Activated CD8-positive, alpha-beta T cell treated with anti-CD3 and anti-CD28 coated beads for 36 hours (primary cell): ENCODE measurements around the gene PCGF1. TPM values are rescaled to one million over a fixed set of nuclear protein-coding genes. Genes with fewer than 3 reads are reported as not detected.

Source experiments
- ATAC-seq: fragments of 200-7000 bp; cut with Tn5 transposase; one replicate; pipeline ENCODE4 v1.10.0; 2021; ENCODE audit warnings: mild to moderate bottlenecking, moderate library complexity
- CTCF ChIA-PET: fragments of 350-600 bp; sonication (Branson Sonifier 250); formaldehyde crosslinking; loops from one replicate; lab custom pipeline; 2021; ENCODE audit warnings: antibody characterized with exemption; lab: Charles Lee
- POLR2A ChIA-PET: fragments of 350-600 bp; sonication (Branson Sonifier 250); formaldehyde crosslinking; loops from one replicate; lab custom pipeline; 2021; ENCODE audit warnings: antibody characterized with exemption; lab: Charles Lee
- DNase-seq: peaks from one replicate; pipeline ENCODE4 v3.0.0-alpha.2; 2020
- H3K27ac Mint-ChIP-seq: one replicate; pipeline ENCODE4 v1.8.0; 2021; ENCODE audit warnings: mild to moderate bottlenecking, mixed read lengths
- H3K27me3 Mint-ChIP-seq: one replicate; pipeline ENCODE4 v1.8.0; 2021; ENCODE audit warnings: mixed read lengths
- H3K36me3 Mint-ChIP-seq: one replicate; pipeline ENCODE4 v1.8.0; 2021; ENCODE audit warnings: low read depth, mixed read lengths
- H3K4me1 Mint-ChIP-seq: one replicate; pipeline ENCODE4 v1.8.0; 2021; ENCODE audit warnings: low read depth, mixed read lengths
- H3K4me3 Mint-ChIP-seq: one replicate; pipeline ENCODE4 v1.8.0; 2021; ENCODE audit warnings: mild to moderate bottlenecking, moderate library complexity, mixed read lengths
- H3K9me3 Mint-ChIP-seq: one replicate; pipeline ENCODE4 v1.8.0; 2021; ENCODE audit warnings: mixed read lengths
- intact Hi-C: fragments of 100-400 bp; cut with micrococcal nuclease; formaldehyde crosslinking; loops from one replicate; pipeline ENCODE4 v1.10.0; 2022
- total RNA-seq, 2 experiments: library from RNA; stranded (reverse); gene quantifications; one replicate each; pipeline ENCODE4 v1.2.3, GENCODE V29; 2021
- TF ChIP-seq, protein P1 (sequence below): fragments of 200-600 bp; IDR thresholded peaks from one replicate; pipeline ENCODE4 v1.8.0; 2022; ENCODE audit warnings: antibody characterized with exemption, mild to moderate bottlenecking

PCGF1 gene
- total RNA-seq, 2 experiments from 2014 or later, result 16.1 to 21.1 TPM

DNA sequence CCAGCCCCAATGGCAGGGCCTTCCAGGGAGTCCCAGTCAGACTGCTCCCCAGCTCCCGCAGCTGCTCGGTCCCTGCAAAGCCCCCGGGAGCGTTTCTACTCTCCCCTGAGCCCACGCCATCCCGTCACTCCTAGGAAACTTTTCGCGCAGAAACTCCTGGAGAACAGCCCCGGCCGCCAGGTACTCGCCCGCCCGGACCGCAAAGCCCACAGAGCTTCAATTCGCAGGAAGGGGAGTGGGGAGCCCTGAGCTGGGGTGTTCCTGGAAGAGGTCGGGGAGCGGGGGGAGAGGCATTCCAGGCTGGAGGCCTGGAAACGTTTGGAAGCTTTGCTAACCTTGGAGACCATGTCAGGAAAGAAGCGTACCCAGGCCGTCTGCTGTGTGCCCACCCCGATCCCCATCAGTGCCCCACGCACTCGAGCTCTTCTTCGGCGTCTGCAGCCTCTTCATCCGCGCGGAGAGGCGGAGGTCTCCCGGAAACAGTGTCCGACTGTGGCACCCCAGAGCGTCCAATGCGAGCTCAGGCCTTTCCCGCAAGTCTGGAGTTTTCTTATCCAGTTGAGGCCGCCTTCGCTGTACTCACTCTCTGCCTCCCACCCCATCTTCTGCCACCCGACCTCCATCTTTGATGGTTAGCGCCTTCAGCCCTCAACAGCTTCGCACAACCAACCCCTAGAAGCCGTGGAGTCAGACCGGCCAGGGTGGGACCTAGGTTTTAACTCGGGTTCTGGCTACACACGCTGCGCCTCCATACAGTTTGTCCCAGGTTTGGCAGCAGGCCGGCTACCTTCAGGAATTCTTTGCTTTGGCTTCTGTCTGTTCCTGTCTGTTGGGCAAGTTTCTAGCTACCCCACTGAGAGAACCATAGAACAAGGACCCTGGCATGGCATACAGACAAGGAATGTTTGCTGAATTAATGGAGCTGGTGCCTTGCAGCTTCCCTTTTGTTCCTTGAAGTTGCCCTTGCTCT lies 3.7 kb downstream of the PCGF1 start:
- intact Hi-C loops, result no loop called here
- no peak for ATAC-seq
- no peak for DNase-seq
- Mint-ChIP-seq H3K27ac (no peak overlapping the region), H3K4me3 (peak overlapping the region; percentile 68), H3K27me3 (peaks cover 54% of the 10 kb centered on the region), H3K36me3 (peaks cover 33% of the 10 kb centered on the region), H3K4me1 (peaks cover 48% of the 10 kb centered on the region), H3K9me3 (no peaks in the 10 kb centered on the region)
- ChIA-PET CTCF (interaction anchor here (0.9 to 2.1 kb wide), 11 partner anchors 21 to 112 kb away, joined by 3 to 16 read pairs (median 4); partner anchors contain the start of genes CCDC142, DQX1, TTC31 and WBP1), POLR2A (interaction anchor here (0.6 to 2.4 kb wide), 6 partner anchors 13 to 112 kb away, joined by 3 to 8 read pairs (median 4); partner anchors contain the start of genes AUP1, CCDC142, HTRA2 and TTC31)
- TF ChIP-seq, protein P1, sequence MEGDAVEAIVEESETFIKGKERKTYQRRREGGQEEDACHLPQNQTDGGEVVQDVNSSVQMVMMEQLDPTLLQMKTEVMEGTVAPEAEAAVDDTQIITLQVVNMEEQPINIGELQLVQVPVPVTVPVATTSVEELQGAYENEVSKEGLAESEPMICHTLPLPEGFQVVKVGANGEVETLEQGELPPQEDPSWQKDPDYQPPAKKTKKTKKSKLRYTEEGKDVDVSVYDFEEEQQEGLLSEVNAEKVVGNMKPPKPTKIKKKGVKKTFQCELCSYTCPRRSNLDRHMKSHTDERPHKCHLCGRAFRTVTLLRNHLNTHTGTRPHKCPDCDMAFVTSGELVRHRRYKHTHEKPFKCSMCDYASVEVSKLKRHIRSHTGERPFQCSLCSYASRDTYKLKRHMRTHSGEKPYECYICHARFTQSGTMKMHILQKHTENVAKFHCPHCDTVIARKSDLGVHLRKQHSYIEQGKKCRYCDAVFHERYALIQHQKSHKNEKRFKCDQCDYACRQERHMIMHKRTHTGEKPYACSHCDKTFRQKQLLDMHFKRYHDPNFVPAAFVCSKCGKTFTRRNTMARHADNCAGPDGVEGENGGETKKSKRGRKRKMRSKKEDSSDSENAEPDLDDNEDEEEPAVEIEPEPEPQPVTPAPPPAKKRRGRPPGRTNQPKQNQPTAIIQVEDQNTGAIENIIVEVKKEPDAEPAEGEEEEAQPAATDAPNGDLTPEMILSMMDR, result no peak

DNA sequence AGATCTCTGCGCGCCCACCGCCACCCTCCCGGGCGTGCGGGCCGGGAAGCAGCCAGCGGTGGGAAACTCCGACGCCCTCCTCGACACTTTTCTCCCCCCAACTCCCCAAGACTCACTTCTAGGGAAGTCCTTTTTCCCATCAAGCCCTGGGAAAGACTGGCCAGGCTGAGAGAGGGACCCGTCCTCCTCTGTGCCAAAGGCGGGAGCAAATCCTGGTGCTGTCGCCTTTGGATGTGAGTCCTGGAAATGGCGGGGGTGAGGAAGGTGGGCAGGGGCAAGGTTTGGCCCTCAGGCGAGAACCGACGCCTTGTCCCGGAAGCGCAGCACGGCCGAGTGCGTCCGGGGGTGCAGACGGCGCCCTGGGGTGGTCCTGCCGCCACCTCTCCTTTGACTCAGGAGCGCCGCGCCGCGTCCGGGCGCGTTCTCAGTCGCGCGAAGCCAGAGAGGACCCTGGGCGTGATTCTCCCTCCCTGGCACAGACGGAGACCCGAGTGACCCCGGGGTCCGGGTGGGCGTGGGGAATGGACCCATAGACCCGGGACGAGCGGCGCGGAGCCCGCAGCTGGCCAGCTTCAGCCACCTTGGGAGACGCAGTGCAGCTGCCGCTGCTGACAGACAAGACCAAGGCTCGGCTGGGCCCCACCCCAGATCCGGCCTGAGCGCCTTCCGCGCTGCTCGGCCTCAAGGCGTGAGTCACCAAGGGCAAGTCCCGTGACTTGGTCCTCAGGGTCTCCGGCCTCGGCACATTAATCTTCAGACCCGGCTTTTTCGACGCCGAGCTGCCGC lies 4.6 kb downstream of the PCGF1 start:
- TF ChIP-seq, protein P1, result peak; percentile 43
- peak; percentile 73 for DNase-seq
- ChIA-PET CTCF (interaction anchor here (0.9 to 2.1 kb wide), 8 partner anchors 20 to 82 kb away, joined by 3 to 16 read pairs (median 4); partner anchors contain the start of genes CCDC142, DQX1 and TTC31), POLR2A (interaction anchor here (0.6 to 2.4 kb wide), 6 partner anchors 14 to 111 kb away, joined by 3 to 8 read pairs (median 4); partner anchors contain the start of genes AUP1, CCDC142, HTRA2 and TTC31)
- Mint-ChIP-seq H3K4me1 (peaks cover 47% of the 10 kb centered on the region), H3K36me3 (peaks cover 33% of the 10 kb centered on the region), H3K27ac (no peak overlapping the region), H3K9me3 (no peaks in the 10 kb centered on the region), H3K4me3 (peak overlapping the region; percentile 68), H3K27me3 (peaks cover 58% of the 10 kb centered on the region)
- peak; percentile 22 for ATAC-seq
- intact Hi-C loops, result no loop called here

DNA sequence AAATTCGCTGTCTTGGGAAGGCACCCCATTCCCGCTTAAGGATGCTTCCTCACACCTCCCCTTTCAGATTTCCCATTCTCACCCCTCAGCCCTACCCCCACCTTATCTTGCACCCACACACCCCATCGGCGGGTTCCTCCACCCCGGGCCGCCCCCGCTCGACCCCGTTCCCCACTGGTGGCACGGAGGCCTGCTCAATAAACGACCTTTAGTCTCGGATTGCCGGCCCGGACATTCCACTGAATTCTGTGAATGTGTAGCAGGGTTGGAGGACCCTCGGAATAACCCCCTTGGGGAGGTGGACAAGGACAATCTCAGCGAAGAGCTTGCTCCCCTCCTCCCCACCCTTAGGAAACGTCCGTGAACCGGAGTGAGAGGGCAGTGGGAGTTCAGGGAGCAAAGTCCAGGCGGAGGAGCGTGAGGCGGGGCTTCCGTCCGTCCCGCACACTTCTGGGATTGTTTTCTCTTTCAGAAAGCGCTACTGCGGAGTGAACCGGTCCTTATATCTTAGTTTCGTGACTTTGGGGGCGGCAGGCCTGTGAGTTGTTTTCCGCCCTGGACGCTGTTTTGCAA lies 5.3 kb downstream of the PCGF1 start:
- intact Hi-C loops, result no loop called here
- Mint-ChIP-seq H3K36me3 (peaks cover 31% of the 10 kb centered on the region), H3K4me3 (peak overlapping the region; percentile 68), H3K9me3 (no peaks in the 10 kb centered on the region), H3K27me3 (peaks cover 60% of the 10 kb centered on the region), H3K27ac (no peak overlapping the region), H3K4me1 (peaks cover 47% of the 10 kb centered on the region)
- TF ChIP-seq, protein P1, result no peak
- POLR2A ChIA-PET, result interaction anchor here (1.1 to 2.4 kb wide), 3 partner anchors 12 to 19 kb away, joined by 3 to 8 read pairs (median 4); partner anchors contain the start of genes CCDC142 and TTC31
- CTCF ChIA-PET, result no interaction called here
- no peak for ATAC-seq
- DNase-seq, result no peak

DNA sequence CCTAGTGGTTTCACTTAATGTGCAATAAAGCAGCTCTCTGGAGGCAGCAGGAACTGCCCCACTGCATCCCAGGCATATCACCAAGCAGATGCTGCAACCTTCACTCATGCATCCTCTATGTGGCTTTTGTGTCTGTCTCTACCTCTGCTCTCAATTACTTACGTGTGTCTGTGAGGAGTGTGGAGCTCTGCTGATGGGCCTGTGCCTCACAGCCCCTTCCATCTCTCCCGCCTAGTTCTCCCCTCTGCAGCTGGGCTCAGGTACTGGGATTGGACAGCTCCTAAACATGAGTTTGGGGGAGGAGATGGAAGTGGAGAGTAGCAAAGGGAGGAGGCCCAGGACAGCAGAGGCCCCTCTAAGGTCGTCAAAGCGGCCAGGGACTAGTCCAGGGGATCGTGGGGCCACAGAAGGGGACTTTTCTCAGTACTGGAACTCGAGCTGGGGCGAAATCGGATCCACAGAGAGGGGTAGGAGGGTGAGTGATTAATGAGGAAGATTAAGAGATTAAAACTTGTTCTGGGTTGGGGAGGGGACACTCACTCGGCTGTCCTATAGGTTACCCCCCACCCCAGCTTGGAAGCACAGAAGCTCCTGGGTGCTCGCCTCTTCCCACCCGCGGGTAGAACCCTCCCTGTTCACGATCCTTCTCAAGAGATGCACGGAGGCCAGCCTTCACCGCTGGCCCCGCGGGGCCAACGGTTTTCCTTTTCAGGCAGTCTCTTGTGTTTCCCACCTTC lies 6.0 kb downstream of the PCGF1 start:
- intact Hi-C loops, result no loop called here
- peaks cover 60% of the 10 kb centered on the region for H3K27me3 Mint-ChIP-seq
- CTCF ChIA-PET, result interaction anchor here (0.6 to 2.0 kb wide), 4 partner anchors 12 to 84 kb away, joined by 3 to 9 read pairs (median 4); partner anchors contain the start of genes CCDC142, TLX2 and TTC31

More for the DNA sequence above, 6.0 kb downstream of the PCGF1 start:
- POLR2A ChIA-PET, result interaction anchor here (0.6 to 5.2 kb wide), 11 partner anchors 8 to 42 kb away, joined by 3 to 23 read pairs (median 4); partner anchors contain the start of genes AUP1, CCDC142, MRPL53 and TLX2
- no peaks in the 10 kb centered on the region for H3K9me3 Mint-ChIP-seq
- DNase-seq (no peak), ATAC-seq (no peak)
- TF ChIP-seq, protein P1, result no peak
- H3K4me1 Mint-ChIP-seq, result peaks cover 44% of the 10 kb centered on the region
- peak overlapping the region; percentile 19 for H3K4me3 Mint-ChIP-seq
- H3K27ac Mint-ChIP-seq, result no peak overlapping the region
- H3K36me3 Mint-ChIP-seq, result peaks cover 27% of the 10 kb centered on the region
